B cell (primary cell): ENCODE data around the gene ORAI1. TPM values are rescaled to one million over a fixed set of nuclear protein-coding genes. Genes with fewer than 3 reads are reported as not detected.
A peak's percentile ranks its signal among the peaks of the same experiment; 100 is the strongest.

Experiments
- ATAC-seq: fragments of 200-7000 bp; cut with Tn5 transposase; one replicate; pipeline ENCODE4 v1.10.0; 2021; ENCODE audit warnings: low read depth, mild to moderate bottlenecking, moderate number of reproducible peaks, moderate library complexity
- CTCF ChIA-PET: fragments of 350-600 bp; sonication (Branson Sonifier 250); formaldehyde crosslinking; loops from one replicate; lab custom pipeline; 2021; ENCODE audit warnings: antibody characterized with exemption, inconsistent platforms; lab: Charles Lee
- POLR2A ChIA-PET: fragments of 350-600 bp; sonication (Branson Sonifier 250); formaldehyde crosslinking; loops from one replicate; lab custom pipeline; 2021; ENCODE audit warnings: antibody characterized with exemption; lab: Charles Lee
- DNase-seq: peaks from one replicate; pipeline ENCODE4 v3.0.0; 2013
- H2AFZ ChIP-seq: 2 replicates; pipeline ENCODE4 v1.6.1; 2012; ENCODE audit warnings: mild to moderate bottlenecking, low read depth, low read length; ENCODE audit not compliant: insufficient read depth, poor library complexity, severe bottlenecking
- H3K27ac ChIP-seq, 2 donors: 1 replicate in 1 of 2; 2 replicates in 1 of 2; pipeline ENCODE4 v1.5.1; 2012 to 2013; ENCODE audit warnings: low read length in 2 of 2, mild to moderate bottlenecking in 2 of 2, moderate library complexity in 1 of 2
- H3K27me3 ChIP-seq, 4 experiments: fragments of 200-600 bp in 1 of 4; sonication (generic) in 1 of 4; replicated peaks in 1 of 4; 1 replicate in 2 of 4; 2 replicates in 2 of 4; pipeline versions ENCODE4 v1.6.1 to v1.7.0; 2013 to 2016; ENCODE audit warnings: low read length in 3 of 4, mild to moderate bottlenecking in 2 of 4, mixed read lengths in 1 of 4, moderate library complexity in 1 of 4; ENCODE audit not compliant: insufficient read depth in 4 of 4, control insufficient read depth in 3 of 4; ENCODE audit errors: control extremely low read depth in 1 of 4
- H3K36me3 ChIP-seq, 2 experiments: replicated peaks in 1 of 2; 1 replicate in 1 of 2; 2 replicates in 1 of 2; pipeline versions ENCODE4 v1.6.1 to v1.7.1; 2013; ENCODE audit warnings: low read length in 1 of 2; ENCODE audit not compliant: insufficient read depth in 2 of 2, control insufficient read depth in 1 of 2; ENCODE audit errors: control extremely low read depth in 1 of 2, extremely low read depth in 1 of 2
- H3K4me1 ChIP-seq, 2 donors: fragments of 200-600 bp in 1 of 2; sonication (generic) in 1 of 2; 1 replicate in 1 of 2; 2 replicates in 1 of 2; pipeline versions ENCODE4 v1.5.1 to v1.6.1; 2013 to 2017; ENCODE audit warnings: low read length in 2 of 2; ENCODE audit not compliant: control insufficient read depth in 2 of 2, insufficient read depth in 2 of 2
- H3K4me2 ChIP-seq: replicated peaks from 2 replicates; pipeline ENCODE3; 2012; ENCODE audit warnings: mild to moderate bottlenecking, low read depth, low read length; ENCODE audit not compliant: poor library complexity, severe bottlenecking
- H3K4me3 ChIP-seq, 5 experiments: fragments of 200-600 bp in 1 of 5; sonication (generic) in 1 of 5; 1 replicate in 3 of 5; 2 replicates in 2 of 5; pipeline versions ENCODE4 v1.5.1 to v1.7.0; 2011 to 2016; ENCODE audit warnings: low read length in 4 of 5, mild to moderate bottlenecking in 4 of 5, low read depth in 2 of 5, control low read depth in 1 of 5, moderate library complexity in 1 of 5; ENCODE audit not compliant: insufficient read depth in 1 of 5; ENCODE audit errors: control extremely low read depth in 1 of 5, extremely low read depth in 1 of 5
- H3K79me2 ChIP-seq: fragments of 200-600 bp; sonication (generic); one replicate; pipeline ENCODE4 v1.6.0; 2016; ENCODE audit warnings: low read length; ENCODE audit not compliant: control insufficient read depth, insufficient read depth
- H3K9ac ChIP-seq: fragments of 200-600 bp; sonication (generic); 2 replicates; pipeline ENCODE4 v1.6.1; 2017; ENCODE audit warnings: mild to moderate bottlenecking, low read length, moderate library complexity
- H3K9me3 ChIP-seq, 3 donors: one replicate each; pipeline versions ENCODE4 v1.6.1 to v1.7.1; 2013; ENCODE audit warnings: low read length in 2 of 3; ENCODE audit not compliant: control insufficient read depth in 2 of 3, insufficient read depth in 1 of 3; ENCODE audit errors: control extremely low read depth in 1 of 3
- H4K20me1 ChIP-seq: 2 replicates; pipeline ENCODE4 v1.6.0; 2012; ENCODE audit warnings: mild to moderate bottlenecking, low read length; ENCODE audit not compliant: insufficient read depth, control insufficient read depth, poor library complexity, severe bottlenecking
- H3K27ac Mint-ChIP-seq: one replicate; pipeline ENCODE4 v1.8.0; 2021; ENCODE audit warnings: mixed read lengths
- H3K27me3 Mint-ChIP-seq: one replicate; pipeline ENCODE4 v1.8.0; 2021; ENCODE audit warnings: mixed read lengths
- H3K4me1 Mint-ChIP-seq: one replicate; pipeline ENCODE4 v1.8.0; 2021; ENCODE audit warnings: mixed read lengths
- H3K4me3 Mint-ChIP-seq: one replicate; pipeline ENCODE4 v1.8.0; 2021; ENCODE audit warnings: mixed read lengths
- H3K9me3 Mint-ChIP-seq: one replicate; pipeline ENCODE4 v1.8.0; 2022; ENCODE audit warnings: mixed read lengths; ENCODE audit not compliant: insufficient read depth
- EZH2 ChIP-seq: IDR thresholded peaks from 2 replicates; pipeline ENCODE4 v1.6.1; 2012; ENCODE audit warnings: borderline replicate concordance, low read depth, mild to moderate bottlenecking, moderate library complexity, low read length; ENCODE audit not compliant: insufficient read depth, poor library complexity, severe bottlenecking
- WGBS: methylation state at CpG from one replicate; pipeline ENCODE4 v1.1.5; 2013; ENCODE audit warnings: missing lambda C conversion rate; ENCODE audit not compliant: insufficient coverage; 5-methylcytosine and 5-hydroxymethylcytosine counted together
- intact Hi-C: fragments of 100-400 bp; cut with micrococcal nuclease; formaldehyde crosslinking; loops from one replicate; pipeline ENCODE4 v1.10.0; 2022
- polyA plus RNA-seq: library from polyadenylated mRNA; depleted of rRNA; stranded (reverse); fragments of >200 nt; gene quantifications from 2 replicates; pipeline ENCODE4 v1.2.3, GENCODE V29; 2012
- total RNA-seq, 2 donors: library from RNA; stranded (reverse); fragments of 120-200 nt in 1 of 2; gene quantifications; 1 replicate in 1 of 2; 2 replicates in 1 of 2; pipeline versions ENCODE4 v1.2.3 to v1.2.4, GENCODE V29; 2013 to 2022
- TF ChIP-seq, protein P1 (sequence below): fragments of 200-600 bp; IDR thresholded peaks from one replicate; pipeline ENCODE4 v1.8.0; 2022; ENCODE audit warnings: antibody characterized with exemption, mild to moderate bottlenecking

The ORAI1 gene
- total and polyA plus RNA-seq, 2 donors (not counting 1 experiment from before 2014, with no cell fraction given), result 43.2 to 66.0 TPM

DNA sequence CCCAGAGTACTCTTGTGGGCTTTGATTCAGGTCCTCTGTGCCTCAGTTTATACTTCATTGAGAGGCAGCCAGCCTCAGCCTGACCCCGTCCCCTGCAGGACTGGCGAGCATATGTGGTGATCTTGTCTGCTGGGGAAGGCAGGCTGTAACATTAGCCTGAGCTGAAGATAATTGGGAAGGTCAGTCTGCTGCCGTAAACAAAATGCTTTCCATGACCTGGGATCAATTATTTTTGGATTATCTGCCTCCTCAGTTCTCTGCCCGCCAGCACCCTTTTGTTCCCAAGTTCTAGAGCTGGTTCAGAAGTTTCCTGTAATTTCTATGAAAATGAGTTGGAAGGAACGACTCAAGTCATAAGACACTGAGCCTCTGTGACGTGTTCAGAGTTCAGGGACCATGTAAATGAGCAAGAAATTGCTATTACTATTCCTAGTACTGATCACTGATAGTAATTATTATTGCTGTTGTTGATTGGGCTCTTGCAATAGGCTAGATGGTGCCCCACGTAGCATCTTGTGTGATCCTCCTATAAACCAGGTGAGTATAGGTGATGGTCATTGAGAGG is 4.5 kb downstream of the ORAI1 start:
- no peaks in the 10 kb centered on the region for H3K27me3 Mint-ChIP-seq
- peaks cover 67% of the 10 kb centered on the region for H3K4me1 Mint-ChIP-seq
- peaks cover 58% of the 10 kb centered on the region for H4K20me1 ChIP-seq
- no peaks in the 10 kb centered on the region for H3K9me3 ChIP-seq
- peaks cover 0 to 29% of the 10 kb centered on the region in 2 experiments for H3K36me3 ChIP-seq
- H3K4me3 Mint-ChIP-seq, result peak overlapping the region; percentile 79
- no peak for ATAC-seq
- H3K4me2 ChIP-seq, result peak overlapping the region; percentile 32
- POLR2A ChIA-PET, result no interaction called here
- H2AFZ ChIP-seq, result no peak overlapping the region
- peaks cover 52 to 65% of the 10 kb centered on the region in 2 donors for H3K4me1 ChIP-seq
- peaks cover 80% of the 10 kb centered on the region for H3K79me2 ChIP-seq
- H3K9me3 Mint-ChIP-seq, result no peaks in the 10 kb centered on the region
- peak overlapping the region; percentile 12 to 91 for H3K27ac ChIP-seq
- no peak for DNase-seq
- no peak overlapping the region for H3K9ac ChIP-seq
- H3K4me3 ChIP-seq, result no peak overlapping the region
- TF ChIP-seq, protein P1, sequence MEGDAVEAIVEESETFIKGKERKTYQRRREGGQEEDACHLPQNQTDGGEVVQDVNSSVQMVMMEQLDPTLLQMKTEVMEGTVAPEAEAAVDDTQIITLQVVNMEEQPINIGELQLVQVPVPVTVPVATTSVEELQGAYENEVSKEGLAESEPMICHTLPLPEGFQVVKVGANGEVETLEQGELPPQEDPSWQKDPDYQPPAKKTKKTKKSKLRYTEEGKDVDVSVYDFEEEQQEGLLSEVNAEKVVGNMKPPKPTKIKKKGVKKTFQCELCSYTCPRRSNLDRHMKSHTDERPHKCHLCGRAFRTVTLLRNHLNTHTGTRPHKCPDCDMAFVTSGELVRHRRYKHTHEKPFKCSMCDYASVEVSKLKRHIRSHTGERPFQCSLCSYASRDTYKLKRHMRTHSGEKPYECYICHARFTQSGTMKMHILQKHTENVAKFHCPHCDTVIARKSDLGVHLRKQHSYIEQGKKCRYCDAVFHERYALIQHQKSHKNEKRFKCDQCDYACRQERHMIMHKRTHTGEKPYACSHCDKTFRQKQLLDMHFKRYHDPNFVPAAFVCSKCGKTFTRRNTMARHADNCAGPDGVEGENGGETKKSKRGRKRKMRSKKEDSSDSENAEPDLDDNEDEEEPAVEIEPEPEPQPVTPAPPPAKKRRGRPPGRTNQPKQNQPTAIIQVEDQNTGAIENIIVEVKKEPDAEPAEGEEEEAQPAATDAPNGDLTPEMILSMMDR, result no peak
- TF ChIP-seq EZH2, result no peak
- intact Hi-C loops, result no loop called here
- CTCF ChIA-PET, result interaction anchor here (0.7 to 12.0 kb wide), 4 partner anchors 48 to 77 kb away, joined by 3 to 213 read pairs (median 4); no protein-coding TSS in a partner anchor
- 100% methylated on average over 5 of the region's 7 CpGs for WGBS
- peak overlapping the region; percentile 77 for H3K27ac Mint-ChIP-seq
- H3K27me3 ChIP-seq, result no peaks in the 10 kb centered on the region
